ENCODE measurements around the gene ITGAX.
"Not testable (repeated sequence)": the region's sequence is repeated elsewhere in the genome, so short reads cannot be mapped to it uniquely, and the experiment has no call there.

Gene ITGAX

DNA sequence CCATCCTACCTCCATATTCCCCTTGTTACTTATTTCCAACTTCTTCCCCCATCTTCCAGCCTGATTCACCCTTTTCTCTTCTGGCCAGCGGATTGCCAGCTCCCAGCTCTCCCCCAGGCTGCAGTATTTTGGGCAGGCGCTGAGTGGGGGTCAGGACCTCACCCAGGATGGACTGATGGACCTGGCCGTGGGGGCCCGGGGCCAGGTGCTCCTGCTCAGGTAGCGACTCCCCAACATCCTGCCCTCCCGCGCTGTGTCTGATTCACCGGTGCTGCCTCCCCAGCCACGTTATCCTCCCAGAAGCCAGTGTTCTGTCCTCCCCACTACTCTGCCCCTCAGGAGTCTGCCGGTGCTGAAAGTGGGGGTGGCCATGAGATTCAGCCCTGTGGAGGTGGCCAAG lies 57.8 kb downstream of the ITGAX start:
- ChIA-PET POLR2A (no interaction called here), CTCF (no interaction called here)

DNA sequence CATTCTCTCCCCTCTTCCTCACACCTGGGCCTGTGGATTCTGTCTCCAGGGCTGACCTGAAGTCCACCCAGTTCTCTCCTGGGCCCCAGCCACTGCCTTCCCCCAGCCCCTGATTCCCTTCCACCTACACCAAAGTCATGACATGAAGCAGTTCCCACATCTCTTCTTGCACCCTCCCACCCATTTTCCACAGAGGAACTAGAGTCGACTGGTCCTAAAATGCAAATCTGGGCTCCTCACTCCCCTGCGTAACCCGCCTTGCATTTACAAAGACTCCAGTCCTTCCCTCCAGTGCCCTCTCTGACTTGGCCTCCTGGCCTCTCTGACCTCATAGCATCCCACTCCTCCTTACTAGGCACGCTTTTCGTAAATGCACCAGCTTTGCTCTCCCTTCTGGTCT lies 58.4 kb downstream of the ITGAX start:
- ChIA-PET CTCF (interaction anchor here (2.0 kb wide), 1 partner anchor 17 kb away, joined by 5 read pairs; no protein-coding TSS in a partner anchor), POLR2A (no interaction called here)
- DNase-seq (ENCODE audit: extremely low spot score) = no peak
- TF ChIP-seq, protein P1, sequence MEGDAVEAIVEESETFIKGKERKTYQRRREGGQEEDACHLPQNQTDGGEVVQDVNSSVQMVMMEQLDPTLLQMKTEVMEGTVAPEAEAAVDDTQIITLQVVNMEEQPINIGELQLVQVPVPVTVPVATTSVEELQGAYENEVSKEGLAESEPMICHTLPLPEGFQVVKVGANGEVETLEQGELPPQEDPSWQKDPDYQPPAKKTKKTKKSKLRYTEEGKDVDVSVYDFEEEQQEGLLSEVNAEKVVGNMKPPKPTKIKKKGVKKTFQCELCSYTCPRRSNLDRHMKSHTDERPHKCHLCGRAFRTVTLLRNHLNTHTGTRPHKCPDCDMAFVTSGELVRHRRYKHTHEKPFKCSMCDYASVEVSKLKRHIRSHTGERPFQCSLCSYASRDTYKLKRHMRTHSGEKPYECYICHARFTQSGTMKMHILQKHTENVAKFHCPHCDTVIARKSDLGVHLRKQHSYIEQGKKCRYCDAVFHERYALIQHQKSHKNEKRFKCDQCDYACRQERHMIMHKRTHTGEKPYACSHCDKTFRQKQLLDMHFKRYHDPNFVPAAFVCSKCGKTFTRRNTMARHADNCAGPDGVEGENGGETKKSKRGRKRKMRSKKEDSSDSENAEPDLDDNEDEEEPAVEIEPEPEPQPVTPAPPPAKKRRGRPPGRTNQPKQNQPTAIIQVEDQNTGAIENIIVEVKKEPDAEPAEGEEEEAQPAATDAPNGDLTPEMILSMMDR (IDR thresholded peaks at IDR 0.05; ENCODE audit: control extremely low read depth, extremely low read depth, low read depth, missing control alignments) = no peak

More for the DNA sequence above, 57.8 kb downstream of the ITGAX start:
- no peak for DNase-seq (ENCODE audit: extremely low spot score)
- TF ChIP-seq, protein P1 (IDR thresholded peaks at IDR 0.05; ENCODE audit: control extremely low read depth, extremely low read depth, low read depth, missing control alignments) = no peak

DNA sequence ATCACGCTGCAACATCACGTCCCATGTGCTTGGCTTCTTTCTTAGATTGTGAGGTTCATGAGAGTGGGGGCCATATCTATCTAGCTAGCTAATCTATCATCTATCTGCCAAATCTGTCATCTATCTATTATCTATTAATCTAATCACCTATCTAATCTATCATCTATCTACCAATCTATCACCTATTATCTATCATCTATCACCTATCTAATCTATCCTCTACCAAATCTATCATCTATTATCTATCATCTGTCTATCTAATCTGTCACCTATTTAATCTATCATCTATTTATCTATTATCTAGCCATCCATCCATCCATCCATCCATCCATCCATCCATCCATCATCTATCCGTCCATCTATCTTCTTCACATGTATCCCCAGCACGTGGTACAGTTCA lies 59.0 kb downstream of the ITGAX start:
- TF ChIP-seq, protein P1 (IDR thresholded peaks at IDR 0.05; ENCODE audit: control extremely low read depth, extremely low read depth, low read depth, missing control alignments) = no peak
- ChIA-PET POLR2A (no interaction called here), CTCF (interaction anchor here (2.0 kb wide), 1 partner anchor 16 kb away, joined by 5 read pairs; no protein-coding TSS in a partner anchor)
- DNase-seq (ENCODE audit: extremely low spot score) = no peak

DNA sequence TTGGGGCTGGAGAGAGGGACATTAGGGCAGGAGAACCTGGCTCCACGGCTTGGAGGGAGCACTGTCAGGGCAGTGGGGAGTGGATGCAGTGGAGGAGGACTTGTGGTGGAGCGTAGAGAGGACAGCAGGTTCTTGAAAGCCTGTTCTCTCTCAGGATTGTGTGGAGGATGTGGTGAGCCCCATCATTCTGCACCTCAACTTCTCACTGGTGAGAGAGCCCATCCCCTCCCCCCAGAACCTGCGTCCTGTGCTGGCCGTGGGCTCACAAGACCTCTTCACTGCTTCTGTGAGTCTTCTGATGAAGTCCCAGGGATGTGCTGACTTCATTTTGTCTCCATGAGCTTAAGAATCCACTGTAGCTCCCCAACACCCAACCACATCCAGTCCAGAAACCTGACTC lies 59.7 kb downstream of the ITGAX start:
- DNase-seq (ENCODE audit: extremely low spot score) = no peak
- ChIA-PET CTCF (interaction anchor here (1.3 to 2.0 kb wide), 2 partner anchors 15 to 32 kb away, joined by 3 to 5 read pairs; no protein-coding TSS in a partner anchor), POLR2A (no interaction called here)
- TF ChIP-seq, protein P1 (IDR thresholded peaks at IDR 0.05; ENCODE audit: control extremely low read depth, extremely low read depth, low read depth, missing control alignments) = no peak

DNA sequence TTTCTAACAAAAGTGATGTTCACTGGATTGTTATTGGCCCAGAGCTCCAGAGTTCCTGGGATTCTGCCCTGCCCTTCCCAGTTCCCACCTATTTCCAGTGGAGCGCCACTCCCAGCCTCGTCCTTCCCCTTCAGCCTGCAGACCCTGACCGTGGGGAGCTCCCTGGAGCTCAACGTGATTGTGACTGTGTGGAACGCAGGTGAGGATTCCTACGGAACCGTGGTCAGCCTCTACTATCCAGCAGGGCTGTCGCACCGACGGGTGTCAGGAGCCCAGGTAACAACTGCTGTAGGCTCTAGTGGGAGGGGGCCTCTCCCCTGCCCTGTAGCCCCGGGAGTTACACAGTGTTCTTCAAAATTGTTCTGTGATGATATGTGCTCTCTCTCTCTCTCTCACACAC lies 61.4 kb downstream of the ITGAX start:
- TF ChIP-seq, protein P1 (IDR thresholded peaks at IDR 0.05; ENCODE audit: control extremely low read depth, extremely low read depth, low read depth, missing control alignments) = no peak
- DNase-seq (ENCODE audit: extremely low spot score) = no peak
- ChIA-PET POLR2A (no interaction called here), CTCF (interaction anchor here (1.5 kb wide), 1 partner anchor 26 kb away, joined by 4 read pairs; the partner anchor contains the start of gene ZNF843)

DNA sequence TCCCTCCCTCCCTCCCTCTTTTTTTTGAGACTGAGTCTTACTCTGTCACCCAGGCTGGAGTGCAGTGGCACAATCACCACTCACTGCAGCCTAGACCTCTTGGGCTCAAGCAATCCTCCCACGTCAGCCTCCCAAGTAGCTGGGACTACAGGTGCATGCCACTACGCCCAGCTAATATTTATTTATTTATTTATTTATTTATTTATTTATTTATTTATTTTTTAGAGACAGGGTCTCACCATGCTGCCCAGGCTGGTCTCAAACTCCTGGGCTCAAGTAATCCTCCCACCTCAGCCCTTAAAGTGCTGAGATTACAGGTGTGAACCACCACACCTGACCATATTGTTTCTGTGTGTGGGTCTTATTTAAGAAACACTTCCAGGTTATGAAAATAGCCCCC lies 62.1 kb downstream of the ITGAX start:
- POLR2A ChIA-PET; DNase-seq (ENCODE audit: extremely low spot score): not testable (repeated sequence)
- CTCF ChIA-PET = interaction anchor here (1.5 kb wide), 1 partner anchor 25 kb away, joined by 4 read pairs; the partner anchor contains the start of gene ZNF843

DNA sequence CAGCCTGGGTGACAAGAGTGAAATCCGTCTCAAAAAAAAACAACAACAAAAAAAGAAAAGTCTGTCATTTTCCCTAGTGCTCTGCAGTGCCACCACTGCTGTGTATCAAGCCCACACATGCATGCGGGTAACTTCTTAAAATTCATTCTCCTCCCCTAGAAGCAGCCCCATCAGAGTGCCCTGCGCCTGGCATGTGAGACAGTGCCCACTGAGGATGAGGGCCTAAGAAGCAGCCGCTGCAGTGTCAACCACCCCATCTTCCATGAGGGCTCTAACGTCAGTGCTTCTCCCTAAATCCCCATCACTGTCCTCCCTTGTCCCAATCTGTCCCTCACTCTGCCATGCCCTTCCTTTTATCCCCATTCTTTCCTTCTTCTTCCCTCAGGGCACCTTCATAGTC lies 62.9 kb downstream of the ITGAX start:
- TF ChIP-seq, protein P1 (IDR thresholded peaks at IDR 0.05; ENCODE audit: control extremely low read depth, extremely low read depth, low read depth, missing control alignments) = no peak
- POLR2A ChIA-PET = no interaction called here
- no peak for DNase-seq (ENCODE audit: extremely low spot score)
- CTCF ChIA-PET = no interaction called here

All from GM10248 (cell line).